ENCODE results near the gene SPSB4. TPM values are rescaled to one million over a fixed set of nuclear protein-coding genes. Genes with fewer than 3 reads are reported as not detected.

Gene SPSB4
- total and polyA plus RNA-seq, 9 of the 15 experiments (the other 6 are each of a cell fraction or from before 2014, with no cell fraction given) = not detected

DNA sequence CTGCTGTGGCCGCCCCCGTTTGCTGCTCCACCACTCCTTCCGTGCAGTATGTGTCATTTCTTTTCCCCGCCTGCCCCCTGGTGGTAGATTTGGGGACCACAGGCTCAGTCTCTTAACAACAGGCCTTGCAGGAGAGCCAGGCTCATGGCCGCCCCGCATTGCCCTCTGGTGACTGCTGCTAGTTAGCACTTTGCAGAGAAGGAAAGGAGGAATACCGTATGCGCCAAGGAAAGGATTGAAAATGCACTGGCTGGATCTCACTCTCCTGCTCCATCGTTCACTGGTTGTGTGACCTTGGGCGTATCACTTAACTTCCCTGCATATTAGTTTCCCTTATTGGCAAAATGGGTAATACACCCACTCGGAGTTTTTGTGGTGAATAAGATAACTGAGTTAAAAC, 141.2 kb downstream of the SPSB4 start (continued):
- TF ChIP-seq ZNF75A (CRISPR knock-in tag; IDR thresholded peaks at IDR 0.05) = no peak
- TF ChIP-seq ATF7 (IDR thresholded peaks at IDR 0.05) = peak; percentile 49; the same call in 1 of the 2 replicates
- TF ChIP-seq RFX1 (IDR thresholded peaks at IDR 0.05) = 0 out of 2 replicates have a peak, but pooled peaks have one; percentile 29
- 0 out of 2 replicates have a peak, but pooled peaks have one; percentile 15 for TF ChIP-seq TEAD4 (IDR thresholded peaks at IDR 0.05; ENCODE audit: low read length)
- TF ChIP-seq TEAD4 (CRISPR knock-in tag; IDR thresholded peaks at IDR 0.05; ENCODE audit: borderline replicate concordance) = no peak
- 0 out of 2 replicates have a peak, but pooled peaks have one; percentile 27 for TF ChIP-seq JUND (IDR thresholded peaks at IDR 0.05; ENCODE audit: borderline replicate concordance, low read depth, low read length)
- TF ChIP-seq JUND (tag; IDR thresholded peaks at IDR 0.05; ENCODE audit: borderline replicate concordance, low read depth, low read length) = no peak; the same call in 2 of the 3 replicates
- TF ChIP-seq, protein P1, sequence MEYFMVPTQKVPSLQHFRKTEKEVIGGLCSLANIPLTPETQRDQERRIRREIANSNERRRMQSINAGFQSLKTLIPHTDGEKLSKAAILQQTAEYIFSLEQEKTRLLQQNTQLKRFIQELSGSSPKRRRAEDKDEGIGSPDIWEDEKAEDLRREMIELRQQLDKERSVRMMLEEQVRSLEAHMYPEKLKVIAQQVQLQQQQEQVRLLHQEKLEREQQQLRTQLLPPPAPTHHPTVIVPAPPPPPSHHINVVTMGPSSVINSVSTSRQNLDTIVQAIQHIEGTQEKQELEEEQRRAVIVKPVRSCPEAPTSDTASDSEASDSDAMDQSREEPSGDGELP (CRISPR knock-in tag; IDR thresholded peaks at IDR 0.05; ENCODE audit: borderline replicate concordance) = peak; percentile 47; the same call in 1 of the 2 replicates
- no peak for TF ChIP-seq ATF3 (IDR thresholded peaks at IDR 0.05)
- peak; percentile 68; the same call in 1 of the 2 replicates for TF ChIP-seq ATF3 (CRISPR knock-in tag; conservative IDR thresholded peaks at IDR 0.05)
- TF ChIP-seq SRSF9 (IDR thresholded peaks at IDR 0.05; ENCODE audit: borderline replicate concordance, low read depth, low read length) = no peak
- TF ChIP-seq MNT (conservative IDR thresholded peaks at IDR 0.05) = peak in 1 of 2 experiments; percentile 38; a peak in 2 of 4 replicates
- TF ChIP-seq KLF16 (IDR thresholded peaks at IDR 0.05) = 0 out of 2 replicates have a peak, but pooled peaks have one; percentile 52
- TF ChIP-seq ARID2 (IDR thresholded peaks at IDR 0.05) = peak; percentile 56; the same call in 1 of the 2 replicates
- TF ChIP-seq, protein P2, sequence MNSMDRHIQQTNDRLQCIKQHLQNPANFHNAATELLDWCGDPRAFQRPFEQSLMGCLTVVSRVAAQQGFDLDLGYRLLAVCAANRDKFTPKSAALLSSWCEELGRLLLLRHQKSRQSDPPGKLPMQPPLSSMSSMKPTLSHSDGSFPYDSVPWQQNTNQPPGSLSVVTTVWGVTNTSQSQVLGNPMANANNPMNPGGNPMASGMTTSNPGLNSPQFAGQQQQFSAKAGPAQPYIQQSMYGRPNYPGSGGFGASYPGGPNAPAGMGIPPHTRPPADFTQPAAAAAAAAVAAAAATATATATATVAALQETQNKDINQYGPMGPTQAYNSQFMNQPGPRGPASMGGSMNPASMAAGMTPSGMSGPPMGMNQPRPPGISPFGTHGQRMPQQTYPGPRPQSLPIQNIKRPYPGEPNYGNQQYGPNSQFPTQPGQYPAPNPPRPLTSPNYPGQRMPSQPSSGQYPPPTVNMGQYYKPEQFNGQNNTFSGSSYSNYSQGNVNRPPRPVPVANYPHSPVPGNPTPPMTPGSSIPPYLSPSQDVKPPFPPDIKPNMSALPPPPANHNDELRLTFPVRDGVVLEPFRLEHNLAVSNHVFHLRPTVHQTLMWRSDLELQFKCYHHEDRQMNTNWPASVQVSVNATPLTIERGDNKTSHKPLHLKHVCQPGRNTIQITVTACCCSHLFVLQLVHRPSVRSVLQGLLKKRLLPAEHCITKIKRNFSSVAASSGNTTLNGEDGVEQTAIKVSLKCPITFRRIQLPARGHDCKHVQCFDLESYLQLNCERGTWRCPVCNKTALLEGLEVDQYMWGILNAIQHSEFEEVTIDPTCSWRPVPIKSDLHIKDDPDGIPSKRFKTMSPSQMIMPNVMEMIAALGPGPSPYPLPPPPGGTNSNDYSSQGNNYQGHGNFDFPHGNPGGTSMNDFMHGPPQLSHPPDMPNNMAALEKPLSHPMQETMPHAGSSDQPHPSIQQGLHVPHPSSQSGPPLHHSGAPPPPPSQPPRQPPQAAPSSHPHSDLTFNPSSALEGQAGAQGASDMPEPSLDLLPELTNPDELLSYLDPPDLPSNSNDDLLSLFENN (IDR thresholded peaks at IDR 0.05; ENCODE audit: low read depth in 2 of 2, low read length in 2 of 2) = 0 out of 4 replicates have a peak, but pooled peaks of 1 of the 2 experiments have one; percentile 39
- peak; percentile 94 for TF ChIP-seq SMC3 (conservative IDR thresholded peaks at IDR 0.05; ENCODE audit: insufficient read depth, low read depth, low read length)
- no peak for TF ChIP-seq ZBTB1 (CRISPR knock-in tag; IDR thresholded peaks at IDR 0.05; ENCODE audit: borderline replicate concordance, low read depth)
- TF ChIP-seq CTCF (IDR thresholded peaks at IDR 0.05 in 2 of 3, conservative IDR thresholded peaks at IDR 0.05 in 1 of 3; ENCODE audit: insufficient read depth in 2 of 3, low read depth in 1 of 3, low read length in 3 of 3) = peak; percentile 99 to 100 (median 99)
